HCT116 (cell line): ENCODE results near the gene FER. TPM values are rescaled to one million over a fixed set of nuclear protein-coding genes. Genes with fewer than 3 reads are reported as not detected.
"Not testable (repeated sequence)": the region's sequence is repeated elsewhere in the genome, so short reads cannot be mapped to it uniquely, and the experiment has no call there.

ENCODE experiments used
- ATAC-seq: fragments of 200-7000 bp; cut with Tn5 transposase; 2 replicates; pipeline ENCODE4 v1.9.1; 2020; ENCODE audit warnings: mild to moderate bottlenecking, moderate library complexity
- BruUV-seq: library from RNA; stranded (reverse); fragments of 400-500 nt; replicated peaks from 2 replicates; lab custom pipeline; 2021; lab: Mats Ljungman, UMichigan
- CTCF ChIA-PET: fragments of 300-600 bp; sonication (Branson Sonifier 250); formaldehyde crosslinking; loops from one replicate; lab custom pipeline; 2021; ENCODE audit warnings: antibody characterized with exemption; lab: Charles Lee
- POLR2A ChIA-PET: fragments of 300-600, 350-600 bp; sonication (Branson Sonifier 250); formaldehyde crosslinking; loops from one replicate; lab custom pipeline; 2021; ENCODE audit warnings: antibody characterized with exemption; lab: Charles Lee
- RAD21 ChIA-PET, 2 experiments: fragments of 300-600 bp; sonication (Branson Sonifier 250); formaldehyde crosslinking; loops; one replicate each; lab custom pipeline; 2023; ENCODE audit warnings: low total read pairs in 2 of 2; ENCODE audit not compliant: uncharacterized antibody in 2 of 2, unreplicated experiment in 2 of 2, low non-redundant PET in 1 of 2; lab: Charles Lee
- DNase-seq: peaks from one replicate; pipeline ENCODE4 v3.0.0-alpha.2; 2010; ENCODE audit warnings: low read depth, low spot score
- H2AFZ ChIP-seq: fragments of 200-600 bp; shearing (Covaris generic), sonication (generic); 2 replicates; pipeline ENCODE4 v1.6.1; 2017; ENCODE audit warnings: low read depth, mixed run types, mixed read lengths, antibody characterized with exemption, low read length; ENCODE audit not compliant: poor library complexity, severe bottlenecking
- H3K27ac ChIP-seq: 2 replicates; pipeline ENCODE4 v1.5.1; 2012; ENCODE audit warnings: low read depth, low read length
- H3K27me3 ChIP-seq: fragments of 200-600 bp; sonication (generic); 2 replicates; pipeline ENCODE4 v1.6.1; 2016; ENCODE audit warnings: mixed run types, low read length, mixed read lengths; ENCODE audit not compliant: insufficient read depth
- H3K36me3 ChIP-seq, 2 experiments: fragments of 200-500 bp in 1 of 2; fragments of 200-600 bp in 1 of 2; sonication (Bioruptor generic) in 1 of 2; sonication (generic) in 1 of 2; 2 replicates each; pipeline versions ENCODE4 v1.5.1 to v1.6.1; 2014 to 2016; ENCODE audit warnings: low read length in 2 of 2, inconsistent platforms in 1 of 2, mixed read lengths in 1 of 2, mixed run types in 1 of 2; ENCODE audit not compliant: insufficient read depth in 2 of 2, control insufficient read depth in 1 of 2
- H3K4me1 ChIP-seq, 2 experiments: fragments of 200-600 bp in 1 of 2; sonication (generic) in 1 of 2; 2 replicates each; pipeline versions ENCODE4 v1.5.1 to v1.6.1; 2012 to 2017; ENCODE audit warnings: low read length in 2 of 2, inconsistent platforms in 1 of 2, mild to moderate bottlenecking in 1 of 2, mixed read lengths in 1 of 2, mixed run types in 1 of 2, moderate library complexity in 1 of 2; ENCODE audit not compliant: insufficient read depth in 2 of 2, control insufficient read depth in 1 of 2
- H3K4me2 ChIP-seq: fragments of 200-600 bp; sonication (generic); 2 replicates; pipeline ENCODE4 v1.6.1; 2017; ENCODE audit warnings: mixed run types, low read length, mixed read lengths
- H3K4me3 ChIP-seq, 2 experiments: fragments of 200-600 bp in 1 of 2; sonication (generic) in 1 of 2; replicated peaks in 1 of 2; 2 replicates each; pipeline ENCODE4 v1.5.1; 2011 to 2016; ENCODE audit warnings: low read length in 2 of 2, control low read depth in 1 of 2, low read depth in 1 of 2, mild to moderate bottlenecking in 1 of 2, mixed read lengths in 1 of 2, mixed run types in 1 of 2
- H3K79me2 ChIP-seq: fragments of 200-600 bp; sonication (generic); 2 replicates; pipeline ENCODE4 v1.6.1; 2017; ENCODE audit warnings: mild to moderate bottlenecking, mixed run types, low read length, moderate library complexity, mixed read lengths; ENCODE audit not compliant: insufficient read depth
- H3K9ac ChIP-seq: fragments of 200-600 bp; sonication (generic); 2 replicates; pipeline ENCODE4 v1.6.1; 2016; ENCODE audit warnings: low read length, mixed read lengths
- H3K9me2 ChIP-seq: fragments of 200-600 bp; sonication (generic), shearing (Covaris generic); 2 replicates; pipeline ENCODE4 v1.6.1; 2017; ENCODE audit warnings: mixed run types, mild to moderate bottlenecking, moderate library complexity; ENCODE audit not compliant: insufficient read depth
- H3K9me3 ChIP-seq, 2 experiments: fragments of 200-500 bp in 1 of 2; fragments of 200-600 bp in 1 of 2; sonication (Bioruptor generic) in 1 of 2; sonication (generic) in 1 of 2; 2 replicates each; pipeline ENCODE4 v1.6.1; 2014 to 2017; ENCODE audit warnings: low read length in 2 of 2, mixed read lengths in 2 of 2, inconsistent platforms in 1 of 2, low read depth in 1 of 2, mild to moderate bottlenecking in 1 of 2, mixed run types in 1 of 2, moderate library complexity in 1 of 2; ENCODE audit not compliant: control insufficient read depth in 1 of 2, insufficient read depth in 1 of 2
- H4K20me1 ChIP-seq: fragments of 200-600 bp; sonication (generic), shearing (Covaris generic); 2 replicates; pipeline ENCODE4 v1.6.1; 2017; ENCODE audit warnings: mixed run types, mild to moderate bottlenecking, moderate library complexity; ENCODE audit not compliant: insufficient read depth
- EGR1 ChIP-seq: IDR thresholded peaks from 2 replicates; pipeline ENCODE4 v1.6.1; 2012; ENCODE audit warnings: low read depth
- ELF1 ChIP-seq: IDR thresholded peaks from 2 replicates; pipeline ENCODE4 v1.6.1; 2012; ENCODE audit warnings: low read depth, borderline replicate concordance
- JUND ChIP-seq: IDR thresholded peaks from 2 replicates; pipeline ENCODE4 v1.6.1; 2012
- POLR2A ChIP-seq: IDR thresholded peaks from 2 replicates; pipeline ENCODE4 v1.7.0; 2011; ENCODE audit warnings: borderline replicate concordance; ENCODE audit not compliant: insufficient read depth, insufficient read length; ENCODE audit errors: extremely low read depth
- TCF7L2 ChIP-seq: IDR thresholded peaks from 2 replicates; pipeline ENCODE4 v1.7.0; 2011; ENCODE audit warnings: borderline replicate concordance, inconsistent platforms; ENCODE audit not compliant: insufficient read depth, insufficient read length; ENCODE audit errors: extremely low read depth
- ZNF274 ChIP-seq: fragments of 200-500 bp; sonication (Bioruptor generic); IDR thresholded peaks from 2 replicates; pipeline ENCODE4 v1.6.1; 2014; ENCODE audit warnings: mild to moderate bottlenecking, low read depth, low read length, inconsistent platforms
- intact Hi-C: fragments of 100-400 bp; cut with micrococcal nuclease; formaldehyde crosslinking; loops from 2 replicates; pipeline ENCODE4 v1.10.0; 2022
- total RNA-seq: library from RNA; stranded (reverse); gene quantifications from one replicate; pipeline ENCODE4 v1.2.1, GENCODE V29; 2021; ENCODE audit not compliant: unreplicated experiment
- TF ChIP-seq, protein P1 (sequence below): IDR thresholded peaks from 2 replicates; pipeline ENCODE4 v1.6.1; 2012; ENCODE audit warnings: low read depth

Gene FER
- total RNA-seq, 1 experiment from 2014 or later, result 32.0 TPM

DNA sequence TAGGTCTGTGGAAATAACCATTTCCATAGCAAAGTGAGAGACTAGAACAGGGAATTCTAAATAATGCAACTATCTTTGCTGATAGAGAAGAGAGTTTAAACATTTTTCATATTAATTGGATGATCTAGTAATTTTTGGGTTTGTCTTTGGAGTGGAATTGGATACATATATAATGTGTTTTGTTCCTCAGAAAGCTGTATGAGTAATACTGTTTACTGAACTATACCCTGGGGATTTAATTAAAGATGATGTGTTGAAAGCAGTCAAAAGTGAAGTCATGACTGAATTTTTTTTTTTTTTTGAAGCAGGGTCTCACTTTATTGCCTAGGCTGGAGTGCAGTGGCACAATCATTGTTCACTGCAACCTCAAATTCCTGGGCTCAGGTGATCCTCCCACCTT is 17.9 kb downstream of the FER start:
- Histone ChIP-seq H3K4me1 (peaks cover 0 to 6% of the 10 kb centered on the region in 2 experiments; a peak in 2 of 4 replicates), H3K36me3 (no peaks in the 10 kb centered on the region), H3K27me3 (no peaks in the 10 kb centered on the region), H3K9ac (no peak overlapping the region), H3K4me3 (no peak overlapping the region), H3K27ac (no peak overlapping the region), H3K79me2 (no peaks in the 10 kb centered on the region), H3K9me3 (no peaks in the 10 kb centered on the region), H3K9me2 (no peaks in the 10 kb centered on the region), H3K4me2 (no peak overlapping the region), H4K20me1 (no peaks in the 10 kb centered on the region), H2AFZ (no peak overlapping the region)
- ChIA-PET RAD21 (no interaction called here), CTCF (no interaction called here), POLR2A (no interaction called here)
- ATAC-seq (no peak), DNase-seq (no peak)
- BruUV-seq, result no TSS peak
- intact Hi-C loops, result no loop called here
- no peak for TF ChIP-seq ZNF274
- TF ChIP-seq JUND, result no peak
- no peak for TF ChIP-seq EGR1
- no peak for TF ChIP-seq ELF1
- TF ChIP-seq, protein P1, sequence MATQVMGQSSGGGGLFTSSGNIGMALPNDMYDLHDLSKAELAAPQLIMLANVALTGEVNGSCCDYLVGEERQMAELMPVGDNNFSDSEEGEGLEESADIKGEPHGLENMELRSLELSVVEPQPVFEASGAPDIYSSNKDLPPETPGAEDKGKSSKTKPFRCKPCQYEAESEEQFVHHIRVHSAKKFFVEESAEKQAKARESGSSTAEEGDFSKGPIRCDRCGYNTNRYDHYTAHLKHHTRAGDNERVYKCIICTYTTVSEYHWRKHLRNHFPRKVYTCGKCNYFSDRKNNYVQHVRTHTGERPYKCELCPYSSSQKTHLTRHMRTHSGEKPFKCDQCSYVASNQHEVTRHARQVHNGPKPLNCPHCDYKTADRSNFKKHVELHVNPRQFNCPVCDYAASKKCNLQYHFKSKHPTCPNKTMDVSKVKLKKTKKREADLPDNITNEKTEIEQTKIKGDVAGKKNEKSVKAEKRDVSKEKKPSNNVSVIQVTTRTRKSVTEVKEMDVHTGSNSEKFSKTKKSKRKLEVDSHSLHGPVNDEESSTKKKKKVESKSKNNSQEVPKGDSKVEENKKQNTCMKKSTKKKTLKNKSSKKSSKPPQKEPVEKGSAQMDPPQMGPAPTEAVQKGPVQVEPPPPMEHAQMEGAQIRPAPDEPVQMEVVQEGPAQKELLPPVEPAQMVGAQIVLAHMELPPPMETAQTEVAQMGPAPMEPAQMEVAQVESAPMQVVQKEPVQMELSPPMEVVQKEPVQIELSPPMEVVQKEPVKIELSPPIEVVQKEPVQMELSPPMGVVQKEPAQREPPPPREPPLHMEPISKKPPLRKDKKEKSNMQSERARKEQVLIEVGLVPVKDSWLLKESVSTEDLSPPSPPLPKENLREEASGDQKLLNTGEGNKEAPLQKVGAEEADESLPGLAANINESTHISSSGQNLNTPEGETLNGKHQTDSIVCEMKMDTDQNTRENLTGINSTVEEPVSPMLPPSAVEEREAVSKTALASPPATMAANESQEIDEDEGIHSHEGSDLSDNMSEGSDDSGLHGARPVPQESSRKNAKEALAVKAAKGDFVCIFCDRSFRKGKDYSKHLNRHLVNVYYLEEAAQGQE, result no peak
- TF ChIP-seq POLR2A, result no peak
- TF ChIP-seq TCF7L2, result no peak

- BruUV-seq, intact Hi-C loops: not testable (repeated sequence)
Measured at GRCh38 chr5:108766916-108767315, 19.2 kb downstream of the FER start.

More at GRCh38 chr5:108766916-108767315, 19.2 kb downstream of the FER start:
- H4K20me1 ChIP-seq, CTCF ChIA-PET, H3K79me2 ChIP-seq, H3K9ac ChIP-seq, H3K27me3 ChIP-seq, H3K4me2 ChIP-seq, H3K9me2 ChIP-seq, H3K9me3 ChIP-seq, ATAC-seq, H2AFZ ChIP-seq, RAD21 ChIA-PET, H3K36me3 ChIP-seq, POLR2A ChIA-PET, H3K4me1 ChIP-seq, H3K27ac ChIP-seq, H3K4me3 ChIP-seq, DNase-seq: not testable (repeated sequence)
